Chondrocyte (in vitro differentiated cells): Measurements from ENCODE around the gene HKDC1. TPM values are rescaled to one million over a fixed set of nuclear protein-coding genes. Genes with fewer than 3 reads are reported as not detected.
A peak's percentile ranks its signal among the peaks of the same experiment; 100 is the strongest.
"Not testable (repeated sequence)": the region's sequence is repeated elsewhere in the genome, so short reads cannot be mapped to it uniquely, and the experiment has no call there.

Source experiments
- DNase-seq: peaks from one replicate; pipeline ENCODE4 v3.0.0; 2021; ENCODE audit warnings: mixed read lengths, low spot score
- H3K27ac Mint-ChIP-seq: one replicate; pipeline ENCODE4 v1.8.0; 2021; ENCODE audit warnings: mild to moderate bottlenecking, moderate library complexity, mixed read lengths; ENCODE audit not compliant: unreplicated experiment
- H3K27me3 Mint-ChIP-seq: 2 replicates; pipeline ENCODE4 v1.8.0; 2021; ENCODE audit warnings: low read depth, mixed read lengths
- H3K36me3 Mint-ChIP-seq: 2 replicates; pipeline ENCODE4 v1.8.0; 2021; ENCODE audit warnings: low read depth, mixed read lengths
- H3K4me1 Mint-ChIP-seq: 2 replicates; pipeline ENCODE4 v1.8.0; 2021; ENCODE audit warnings: low read depth, mild to moderate bottlenecking, mixed read lengths
- H3K4me3 Mint-ChIP-seq: one replicate; pipeline ENCODE4 v1.8.0; 2021; ENCODE audit warnings: mild to moderate bottlenecking, moderate library complexity, mixed read lengths; ENCODE audit not compliant: unreplicated experiment
- H3K9me3 Mint-ChIP-seq: 2 replicates; pipeline ENCODE4 v1.8.0; 2021; ENCODE audit warnings: low read depth, mixed read lengths
- total RNA-seq: library from RNA; stranded (reverse); gene quantifications from 3 replicates; pipeline ENCODE4 v1.2.1, GENCODE V29; 2021
- TF ChIP-seq, protein P1 (sequence below): fragments of 200-600 bp; sonication (generic); IDR thresholded peaks from 2 replicates; pipeline ENCODE4 v1.5.0; 2021; ENCODE audit warnings: antibody characterized with exemption, mild to moderate bottlenecking, moderate library complexity

The HKDC1 gene
- total RNA-seq, 1 donor from 2014 or later, result 4.0 TPM

DNA sequence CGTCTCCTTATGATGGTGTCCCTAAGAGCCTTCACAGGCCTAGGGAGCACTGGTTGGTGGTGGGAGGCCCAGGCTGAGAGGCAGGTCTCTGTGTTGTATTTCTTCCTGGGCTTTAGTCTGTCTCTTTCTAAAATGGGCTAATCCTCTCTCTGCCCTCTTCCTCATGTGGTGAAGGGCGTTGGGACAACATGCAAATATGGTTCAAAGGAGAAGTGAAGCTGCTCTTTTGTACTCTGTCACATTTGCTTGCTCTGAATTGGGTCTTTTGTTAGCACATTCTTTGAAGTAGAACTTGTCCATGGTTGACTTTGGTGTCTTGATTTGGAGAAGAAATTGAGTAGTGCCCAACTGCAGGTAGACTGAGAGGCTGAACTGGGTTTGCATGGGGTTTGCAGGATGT lies 59.0 kb downstream of the HKDC1 start:
- peaks cover 16% of the 10 kb centered on the region for H3K4me1 Mint-ChIP-seq
- TF ChIP-seq, protein P1, sequence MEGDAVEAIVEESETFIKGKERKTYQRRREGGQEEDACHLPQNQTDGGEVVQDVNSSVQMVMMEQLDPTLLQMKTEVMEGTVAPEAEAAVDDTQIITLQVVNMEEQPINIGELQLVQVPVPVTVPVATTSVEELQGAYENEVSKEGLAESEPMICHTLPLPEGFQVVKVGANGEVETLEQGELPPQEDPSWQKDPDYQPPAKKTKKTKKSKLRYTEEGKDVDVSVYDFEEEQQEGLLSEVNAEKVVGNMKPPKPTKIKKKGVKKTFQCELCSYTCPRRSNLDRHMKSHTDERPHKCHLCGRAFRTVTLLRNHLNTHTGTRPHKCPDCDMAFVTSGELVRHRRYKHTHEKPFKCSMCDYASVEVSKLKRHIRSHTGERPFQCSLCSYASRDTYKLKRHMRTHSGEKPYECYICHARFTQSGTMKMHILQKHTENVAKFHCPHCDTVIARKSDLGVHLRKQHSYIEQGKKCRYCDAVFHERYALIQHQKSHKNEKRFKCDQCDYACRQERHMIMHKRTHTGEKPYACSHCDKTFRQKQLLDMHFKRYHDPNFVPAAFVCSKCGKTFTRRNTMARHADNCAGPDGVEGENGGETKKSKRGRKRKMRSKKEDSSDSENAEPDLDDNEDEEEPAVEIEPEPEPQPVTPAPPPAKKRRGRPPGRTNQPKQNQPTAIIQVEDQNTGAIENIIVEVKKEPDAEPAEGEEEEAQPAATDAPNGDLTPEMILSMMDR, result no peak
- H3K9me3 Mint-ChIP-seq, result peaks cover 7% of the 10 kb centered on the region
- no peaks in the 10 kb centered on the region for H3K27me3 Mint-ChIP-seq
- no peaks in the 10 kb centered on the region for H3K36me3 Mint-ChIP-seq
- H3K27ac Mint-ChIP-seq, result peak overlapping the region; percentile 82
- no peak overlapping the region for H3K4me3 Mint-ChIP-seq
- no peak for DNase-seq

DNA sequence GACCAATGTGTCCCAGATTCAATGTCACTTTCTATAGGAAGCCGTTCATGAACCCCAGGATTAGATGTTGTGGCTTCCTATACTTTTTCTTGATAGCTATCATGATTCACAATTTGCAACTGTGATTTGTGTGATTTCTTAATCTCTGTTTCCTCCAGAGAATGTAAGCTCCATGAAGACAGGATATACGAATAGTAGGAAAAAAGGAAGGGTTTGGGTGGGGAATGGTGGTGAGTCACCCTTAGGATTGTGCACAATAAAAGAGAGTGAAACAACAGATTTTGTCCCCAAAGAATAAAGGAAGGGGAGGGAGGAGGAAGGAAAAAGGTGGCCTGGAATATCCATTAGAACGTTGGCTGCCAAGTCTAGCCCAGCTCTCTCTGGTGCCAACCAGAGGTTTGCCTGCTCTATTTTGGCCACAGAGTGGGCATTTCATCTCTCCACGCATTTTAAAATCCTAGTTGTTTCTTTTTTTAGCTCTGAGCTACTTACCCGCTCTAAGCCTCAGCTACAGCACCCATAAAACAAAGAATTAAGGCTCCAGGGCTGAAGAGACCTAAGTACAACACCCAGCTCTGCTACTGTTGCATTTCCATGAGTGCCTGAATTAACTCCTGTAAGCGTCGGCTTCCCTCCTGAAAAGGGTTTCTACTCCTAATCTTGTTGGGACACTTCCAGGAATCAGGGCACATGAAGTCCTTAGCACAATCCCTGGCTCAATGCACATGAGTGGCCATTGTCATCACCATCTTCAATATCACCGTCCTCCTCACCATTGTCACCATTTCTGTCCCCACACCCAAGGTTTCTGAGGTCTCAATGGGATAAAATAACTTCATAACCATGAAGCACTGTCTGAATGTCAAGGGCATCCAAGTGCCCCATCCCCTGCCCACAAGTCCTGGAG lies 61.6 kb downstream of the HKDC1 start:
- no peak overlapping the region for H3K27ac Mint-ChIP-seq
- H3K36me3 Mint-ChIP-seq, result no peaks in the 10 kb centered on the region
- peaks cover 16% of the 10 kb centered on the region for H3K4me1 Mint-ChIP-seq
- TF ChIP-seq, protein P1, result no peak
- H3K4me3 Mint-ChIP-seq, result no peak overlapping the region
- H3K27me3 Mint-ChIP-seq, result no peaks in the 10 kb centered on the region
- no peak for DNase-seq
- peaks cover 7% of the 10 kb centered on the region for H3K9me3 Mint-ChIP-seq

DNA sequence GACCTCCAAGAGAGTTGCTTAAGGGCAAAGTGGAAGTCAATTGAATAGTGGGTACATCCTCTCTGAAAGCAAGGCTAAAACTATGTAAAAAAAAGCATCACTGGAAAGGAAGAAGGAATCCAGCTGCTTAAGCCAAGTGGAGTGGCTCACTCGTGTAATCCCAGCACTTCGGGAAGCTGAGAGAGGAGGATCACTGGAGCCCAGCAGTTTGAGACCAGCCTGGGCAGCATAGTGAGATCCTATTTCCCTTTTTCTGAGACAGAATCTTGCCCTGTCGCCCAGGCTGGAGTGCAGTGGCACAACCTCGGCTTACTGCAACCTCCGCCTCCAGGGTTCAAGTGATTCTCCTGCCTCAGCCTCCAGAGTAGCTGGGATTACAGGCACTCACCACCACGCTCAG lies 64.3 kb downstream of the HKDC1 start:
- H3K27ac Mint-ChIP-seq, DNase-seq, H3K36me3 Mint-ChIP-seq, H3K4me1 Mint-ChIP-seq, H3K9me3 Mint-ChIP-seq, H3K4me3 Mint-ChIP-seq, H3K27me3 Mint-ChIP-seq: not testable (repeated sequence)

DNA sequence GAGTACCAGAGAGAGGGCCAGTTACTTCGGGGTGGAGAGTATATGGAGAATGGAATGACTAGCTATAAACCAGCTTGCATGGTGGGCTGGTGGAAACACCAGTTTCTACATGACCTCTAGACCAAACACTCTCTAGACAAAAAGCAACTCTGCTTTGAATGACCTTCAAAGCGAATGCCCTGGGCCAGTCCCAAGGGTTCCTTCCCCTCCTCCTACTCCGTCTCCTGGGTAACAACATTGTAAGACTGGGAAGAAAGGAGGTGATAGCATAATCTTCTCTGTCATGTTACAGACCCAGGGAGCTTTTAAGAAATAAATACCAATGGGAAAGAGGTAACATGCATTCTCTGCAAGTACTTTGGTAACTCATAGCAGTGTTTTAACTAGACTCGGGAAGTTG lies 65.6 kb downstream of the HKDC1 start:
- Mint-ChIP-seq H3K27me3 (peaks cover 2% of the 10 kb centered on the region), H3K27ac (no peak overlapping the region), H3K4me1 (no peaks in the 10 kb centered on the region), H3K36me3 (no peaks in the 10 kb centered on the region), H3K4me3 (no peak overlapping the region), H3K9me3 (peaks cover 7% of the 10 kb centered on the region)
- no peak for DNase-seq
- TF ChIP-seq, protein P1, result no peak

DNA sequence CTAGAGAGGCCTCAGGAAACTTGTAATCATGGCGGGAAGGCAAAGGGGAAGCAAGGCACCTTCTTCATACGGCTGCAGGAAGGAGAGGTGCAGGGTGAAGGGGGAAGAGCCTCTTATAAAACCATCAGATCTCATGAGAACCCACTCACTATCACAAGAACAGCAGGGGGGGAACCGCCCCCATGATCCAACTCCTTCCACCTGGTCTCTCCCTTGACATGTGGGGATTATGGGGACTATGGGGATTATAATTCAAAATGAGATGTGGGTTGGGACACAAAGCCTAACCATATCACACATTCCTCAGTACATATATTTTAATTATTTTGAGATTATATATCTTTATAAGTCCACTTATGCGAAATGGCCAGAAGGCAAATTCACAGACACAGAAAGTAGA lies 67.0 kb downstream of the HKDC1 start:
- no peak overlapping the region for H3K27ac Mint-ChIP-seq
- TF ChIP-seq, protein P1, result no peak
- H3K36me3 Mint-ChIP-seq, result no peaks in the 10 kb centered on the region
- H3K4me1 Mint-ChIP-seq, result no peaks in the 10 kb centered on the region
- H3K27me3 Mint-ChIP-seq, result peaks cover 4% of the 10 kb centered on the region
- no peak for DNase-seq
- no peaks in the 10 kb centered on the region for H3K9me3 Mint-ChIP-seq
- no peak overlapping the region for H3K4me3 Mint-ChIP-seq

DNA sequence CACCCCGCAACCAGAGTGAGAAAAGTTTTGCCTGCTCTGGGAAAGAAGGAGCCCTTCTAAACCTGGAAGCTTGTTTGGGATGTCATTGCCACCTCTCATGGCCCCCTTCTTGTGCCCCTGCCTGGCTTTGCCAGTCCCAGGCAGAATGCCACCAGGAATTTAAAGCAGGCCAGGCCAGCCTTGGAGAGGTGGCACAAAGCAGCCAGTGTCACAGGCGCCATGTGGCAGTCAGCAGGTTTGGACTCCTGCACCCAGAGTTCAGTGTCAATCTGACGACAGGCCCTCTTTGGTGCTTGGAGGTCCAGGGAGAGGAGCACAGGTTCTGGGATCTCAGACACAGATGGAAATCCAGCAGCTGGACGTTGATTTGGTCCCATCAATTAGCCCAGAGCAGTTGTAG lies 70.9 kb downstream of the HKDC1 start:
- H3K27ac Mint-ChIP-seq, result no peak overlapping the region
- TF ChIP-seq, protein P1, result no peak
- no peak for DNase-seq
- H3K4me1 Mint-ChIP-seq, result no peaks in the 10 kb centered on the region
- H3K27me3 Mint-ChIP-seq, result peaks cover 6% of the 10 kb centered on the region
- no peaks in the 10 kb centered on the region for H3K9me3 Mint-ChIP-seq
- H3K4me3 Mint-ChIP-seq, result no peak overlapping the region
- no peaks in the 10 kb centered on the region for H3K36me3 Mint-ChIP-seq
